Measurements from ENCODE around the gene PSMD3.
A peak's percentile ranks its signal among the peaks of the same experiment; 100 is the strongest.

The PSMD3 gene

GRCh38 chr17:40020146-40020545 lies 39.5 kb downstream of the PSMD3 start:
- DNase-seq (ENCODE audit: low read depth in 2 of 3, low spot score in 1 of 3), result no peak

- DNase-seq (ENCODE audit: low read depth in 2 of 3, low spot score in 1 of 3), result no peak
Observed at GRCh38 chr17:40021451-40021971, 40.9 kb downstream of the PSMD3 start.

GRCh38 chr17:40022497-40022896 lies 41.9 kb downstream of the PSMD3 start:
- no peak for DNase-seq (ENCODE audit: low read depth in 2 of 3, low spot score in 1 of 3)

GRCh38 chr17:40022961-40023541 lies 42.4 kb downstream of the PSMD3 start:
- DNase-seq (ENCODE audit: low read depth in 2 of 3, low spot score in 1 of 3), result no peak

- no peak for DNase-seq (ENCODE audit: low read depth in 2 of 3, low spot score in 1 of 3)
Observed at GRCh38 chr17:40023590-40024292, 43.1 kb downstream of the PSMD3 start.

GRCh38 chr17:40024901-40025300 lies 44.3 kb downstream of the PSMD3 start:
- DNase-seq (ENCODE audit: low read depth in 2 of 3, low spot score in 1 of 3), result no peak

GRCh38 chr17:40025559-40025958 lies 45.0 kb downstream of the PSMD3 start:
- no peak for DNase-seq (ENCODE audit: low read depth in 2 of 3, low spot score in 1 of 3)

- DNase-seq (ENCODE audit: low read depth in 2 of 3, low spot score in 1 of 3), result no peak
Observed at GRCh38 chr17:40025991-40026815, 45.6 kb downstream of the PSMD3 start.

- peak; percentile 55 to 71 (median 68) for DNase-seq (ENCODE audit: low read depth in 2 of 3, low spot score in 1 of 3)
Observed at GRCh38 chr17:40026816-40027613, 46.4 kb downstream of the PSMD3 start.

- DNase-seq (ENCODE audit: low read depth in 2 of 3, low spot score in 1 of 3), result no peak
Observed at GRCh38 chr17:40027614-40028012, 47.0 kb downstream of the PSMD3 start.

- no peak for DNase-seq (ENCODE audit: low read depth in 2 of 3, low spot score in 1 of 3)
Observed at GRCh38 chr17:40028595-40028994, 48.0 kb downstream of the PSMD3 start.

GRCh38 chr17:40031706-40032105 lies 51.1 kb downstream of the PSMD3 start:
- DNase-seq (ENCODE audit: low read depth in 2 of 3, low spot score in 1 of 3), result no peak

- no peak for DNase-seq (ENCODE audit: low read depth in 2 of 3, low spot score in 1 of 3)
Observed at GRCh38 chr17:40032322-40033320, 52.0 kb downstream of the PSMD3 start.

GRCh38 chr17:40033339-40033738 lies 52.7 kb downstream of the PSMD3 start:
- DNase-seq (ENCODE audit: low read depth in 2 of 3, low spot score in 1 of 3), result no peak

GRCh38 chr17:40034426-40035161 lies 54.0 kb downstream of the PSMD3 start:
- no peak for DNase-seq (ENCODE audit: low read depth in 2 of 3, low spot score in 1 of 3)

- DNase-seq (ENCODE audit: low read depth in 2 of 3, low spot score in 1 of 3), result no peak
Observed at GRCh38 chr17:40035162-40035559, 54.6 kb downstream of the PSMD3 start.

GRCh38 chr17:40038882-40039513 lies 58.4 kb downstream of the PSMD3 start:
- no peak for DNase-seq (ENCODE audit: low read depth in 2 of 3, low spot score in 1 of 3)

GRCh38 chr17:40041196-40041595 lies 60.6 kb downstream of the PSMD3 start:
- DNase-seq (ENCODE audit: low read depth in 2 of 3, low spot score in 1 of 3), result no peak

Data from stimulated activated CD4-positive, alpha-beta T cell treated with anti-CD3 and anti-CD28 coated beads, Interleukin-12 subunit alpha, Interleukin-12 subunit beta, amount 100 ng/mL, for 48 hours (primary cell).